ENCODE results near the gene OR1F1. TPM values are rescaled to one million over a fixed set of nuclear protein-coding genes. Genes with fewer than 3 reads are reported as not detected.

Gene OR1F1
- total and polyA plus RNA-seq, 2 of the 8 experiments (the other 6 are each of a cell fraction or from before 2014, with no cell fraction given): 0.52 to 1.2 TPM

- H2BK5ac ChIP-seq (ENCODE audit: low read depth, low read length): no peak overlapping the region
- H3K4me3 ChIP-seq (ENCODE audit: extremely low read depth in 1 of 4, insufficient read depth in 2 of 4, low read depth in 3 of 4, low read length in 4 of 4): peak overlapping the region in 1 of 4 experiments; percentile 99; a peak in 2 of 8 replicates
- no peak overlapping the region for H2BK15ac ChIP-seq (ENCODE audit: low read length)
- no peaks in the 10 kb centered on the region for H3K79me2 ChIP-seq (ENCODE audit: control insufficient read depth in 1 of 2, insufficient read depth in 2 of 2, low read length in 2 of 2)
- no peak overlapping the region for H4K5ac ChIP-seq (ENCODE audit: insufficient read length, low read depth, low read length)
- H2AFZ ChIP-seq (ENCODE audit: low read length): no peak overlapping the region
- H3K23ac ChIP-seq (ENCODE audit: insufficient read length): no peak overlapping the region
- ChIA-PET CTCF (ENCODE audit: partially characterized antibody) (interaction anchor here (0.6 to 1.4 kb wide), 4 partner anchors 8 to 38 kb away, joined by 3 to 8 read pairs (median 3); no protein-coding TSS in a partner anchor), POLR2A (ENCODE audit: partially characterized antibody) (no interaction called here)
- no peak overlapping the region for H3K9ac ChIP-seq (replicated peaks in 1 of 4; ENCODE audit: extremely low read depth in 1 of 4, low read depth in 3 of 4, low read length in 3 of 4)
- H3K36me3 ChIP-seq (ENCODE audit: control insufficient read depth in 2 of 4, insufficient read depth in 4 of 4, low read length in 3 of 4): no peaks in the 10 kb centered on the region
- H4K20me1 ChIP-seq (replicated peaks in 1 of 2; ENCODE audit: control insufficient read depth in 1 of 2, insufficient read depth in 2 of 2, low read length in 2 of 2): no peaks in the 10 kb centered on the region
- H2BK120ac ChIP-seq (replicated peaks; ENCODE audit: low read depth, low read length): no peak overlapping the region
- no peak overlapping the region for H4K91ac ChIP-seq (replicated peaks; ENCODE audit: insufficient read length, low read length)
- H3K27ac ChIP-seq (ENCODE audit: low read depth, low read length): no peak overlapping the region
- no peaks in the 10 kb centered on the region for H3K9me3 ChIP-seq (ENCODE audit: insufficient read depth in 2 of 2, low read depth in 1 of 2, low read length in 1 of 2)
- no peak overlapping the region for H4K8ac ChIP-seq (ENCODE audit: extremely low read depth, insufficient read depth, low read length)
- DNase-seq (ENCODE audit: low read depth in 1 of 2, low spot score in 2 of 2): no peak
- no peak overlapping the region for H2BK20ac ChIP-seq (ENCODE audit: low read length)
- no peak for FAIRE-seq
- H2AK5ac ChIP-seq (ENCODE audit: low read depth, low read length): no peak overlapping the region
- WGBS, 2 experiments (ENCODE audit: extremely low coverage in 1 of 2, insufficient coverage in 1 of 2, insufficient read length in 1 of 2, insufficient replicate concordance in 2 of 2, low coverage in 1 of 2, low lambda C conversion rate in 2 of 2, missing lambda C conversion rate in 1 of 2): 84% methylated on average over 23 of the region's 23 CpGs; no CpG with 5 or more reads in 1 of the 2 experiments
- peaks cover 5 to 32% (median 27%) of the 10 kb centered on the region in 4 experiments for H3K27me3 ChIP-seq (replicated peaks in 1 of 4; ENCODE audit: control insufficient read depth in 3 of 4, extremely low read depth in 1 of 4, insufficient read depth in 3 of 4, low read length in 3 of 4)
- H3K23me2 ChIP-seq (ENCODE audit: low read depth, low read length): peaks cover 30% of the 10 kb centered on the region
- no peak overlapping the region for H3K56ac ChIP-seq (replicated peaks; ENCODE audit: insufficient read length, low read depth, low read length)
- H3K18ac ChIP-seq (ENCODE audit: extremely low read depth, low read length): no peak overlapping the region
- no peaks in the 10 kb centered on the region for H3K79me1 ChIP-seq (ENCODE audit: low read depth, low read length)
- no peak overlapping the region for H3K14ac ChIP-seq (ENCODE audit: insufficient read length)
- H2BK12ac ChIP-seq (ENCODE audit: low read depth, low read length): no peak overlapping the region
- H3K4me1 ChIP-seq (replicated peaks in 1 of 4; ENCODE audit: control insufficient read depth in 3 of 4, insufficient read depth in 4 of 4, low read length in 3 of 4): peaks cover 0 to 5% (median 0%) of the 10 kb centered on the region in 4 experiments; a peak in 4 of 7 replicates
- H3K4ac ChIP-seq (replicated peaks; ENCODE audit: insufficient read length, low read depth, low read length): no peak overlapping the region
- peak overlapping the region; percentile 53 to 97; a peak in 2 of 4 replicates for H3K4me2 ChIP-seq (ENCODE audit: insufficient read depth in 1 of 2, low read depth in 2 of 2, low read length in 2 of 2)
- TF ChIP-seq CTCF (IDR thresholded peaks at IDR 0.05; ENCODE audit: control extremely low read depth in 1 of 3, insufficient read depth in 1 of 3, low read depth in 1 of 3, low read length in 3 of 3) (no peak), TEAD4 (IDR thresholded peaks at IDR 0.05; ENCODE audit: low read depth, low read length) (no peak), HDAC2 (IDR thresholded peaks at IDR 0.05; ENCODE audit: borderline replicate concordance in 1 of 2, low read depth in 2 of 2, low read length in 2 of 2) (no peak), SUZ12 (IDR thresholded peaks at IDR 0.05; ENCODE audit: low read length) (no peak), HDAC6 (IDR thresholded peaks at IDR 0.05; ENCODE audit: low read depth, low read length) (no peak), SRF (IDR thresholded peaks at IDR 0.05; ENCODE audit: low read depth, low read length) (no peak), SP4 (IDR thresholded peaks at IDR 0.05; ENCODE audit: low read length) (no peak)
- TF ChIP-seq, protein P1, sequence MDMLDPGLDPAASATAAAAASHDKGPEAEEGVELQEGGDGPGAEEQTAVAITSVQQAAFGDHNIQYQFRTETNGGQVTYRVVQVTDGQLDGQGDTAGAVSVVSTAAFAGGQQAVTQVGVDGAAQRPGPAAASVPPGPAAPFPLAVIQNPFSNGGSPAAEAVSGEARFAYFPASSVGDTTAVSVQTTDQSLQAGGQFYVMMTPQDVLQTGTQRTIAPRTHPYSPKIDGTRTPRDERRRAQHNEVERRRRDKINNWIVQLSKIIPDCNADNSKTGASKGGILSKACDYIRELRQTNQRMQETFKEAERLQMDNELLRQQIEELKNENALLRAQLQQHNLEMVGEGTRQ (IDR thresholded peaks at IDR 0.05; ENCODE audit: low read length): no peak
Measured at GRCh38 chr16:3186946-3187690, 886 bp upstream of the OR1F1 start.
